ENCODE data around the gene CADPS2. TPM values are rescaled to one million over a fixed set of nuclear protein-coding genes. Genes with fewer than 3 reads are reported as not detected.
"Not testable (repeated sequence)": the region's sequence is repeated elsewhere in the genome, so short reads cannot be mapped to it uniquely, and the experiment has no call there.

CADPS2 gene
- total RNA-seq, 2 donors from 2014 or later, result not detected

GRCh38 chr7:122298618-122299017, 587.6 kb downstream of the CADPS2 start:
- H3K27ac Mint-ChIP-seq, result no peak overlapping the region
- DNase-seq (ENCODE audit: low spot score in 2 of 2), result no peak
- ATAC-seq, result no peak
- peaks cover 7 to 36% of the 10 kb centered on the region in 2 donors for H3K36me3 Mint-ChIP-seq
- peaks cover 7 to 15% of the 10 kb centered on the region in 2 donors for H3K9me3 Mint-ChIP-seq

- DNase-seq (ENCODE audit: low spot score in 2 of 2) (no peak), ATAC-seq (no peak)
- H3K36me3 Mint-ChIP-seq, result peaks cover 6 to 34% of the 10 kb centered on the region in 2 donors
- no peak overlapping the region for H3K27ac Mint-ChIP-seq
- H3K9me3 Mint-ChIP-seq, result peaks cover 7 to 13% of the 10 kb centered on the region in 2 donors
Measured at GRCh38 chr7:122298131-122298530, 588.1 kb downstream of the CADPS2 start.

GRCh38 chr7:122291189-122291588, 595.1 kb downstream of the CADPS2 start:
- Mint-ChIP-seq H3K27ac (no peak overlapping the region), H3K9me3 (peaks cover 13 to 26% of the 10 kb centered on the region in 2 donors), H3K36me3 (peaks cover 0 to 17% of the 10 kb centered on the region in 2 donors)
- no peak for ATAC-seq
- no peak for DNase-seq (ENCODE audit: low spot score in 2 of 2)

GRCh38 chr7:122290476-122290875, 595.8 kb downstream of the CADPS2 start:
- ATAC-seq, result no peak
- H3K27ac Mint-ChIP-seq, result no peak overlapping the region
- H3K9me3 Mint-ChIP-seq, result peaks cover 13 to 25% of the 10 kb centered on the region in 2 donors
- H3K36me3 Mint-ChIP-seq, result peaks cover 0 to 16% of the 10 kb centered on the region in 2 donors
- DNase-seq (ENCODE audit: low spot score in 2 of 2), result no peak

GRCh38 chr7:122289426-122289825, 596.8 kb downstream of the CADPS2 start:
- ATAC-seq (no peak), DNase-seq (ENCODE audit: low spot score in 2 of 2) (no peak)
- peaks cover 0 to 12% of the 10 kb centered on the region in 2 donors for H3K36me3 Mint-ChIP-seq
- peaks cover 9 to 23% of the 10 kb centered on the region in 2 donors for H3K9me3 Mint-ChIP-seq
- H3K27ac Mint-ChIP-seq, result no peak overlapping the region

- not testable (repeated sequence) for H3K27ac Mint-ChIP-seq; H3K36me3 Mint-ChIP-seq; DNase-seq (ENCODE audit: low spot score in 2 of 2); ATAC-seq
- H3K9me3 Mint-ChIP-seq, result peaks cover 0 to 11% of the 10 kb centered on the region in 2 donors
Measured at GRCh38 chr7:122284608-122285007, 601.7 kb downstream of the CADPS2 start.

- Mint-ChIP-seq H3K36me3 (no peaks in the 10 kb centered on the region), H3K27ac (peak overlapping the region in 1 of 2 donors; percentile 10), H3K9me3 (peaks cover 12 to 13% of the 10 kb centered on the region in 2 donors)
- ATAC-seq (no peak), DNase-seq (ENCODE audit: low spot score in 2 of 2) (no peak)
Measured at GRCh38 chr7:122273117-122273516, 613.1 kb downstream of the CADPS2 start.

GRCh38 chr7:122269241-122269640, 617.0 kb downstream of the CADPS2 start:
- Mint-ChIP-seq H3K36me3 (no peaks in the 10 kb centered on the region), H3K27ac (no peak overlapping the region), H3K9me3 (peaks cover 0 to 8% of the 10 kb centered on the region in 2 donors)
- no peak for DNase-seq (ENCODE audit: low spot score in 2 of 2)
- ATAC-seq, result no peak

Other genes with a start within 250 kb of the CADPS2 start
- not detected for gene RNF133, start 187.3 kb downstream of the CADPS2 start, total RNA-seq
- gene RNF148, start 183.5 kb downstream of the CADPS2 start, total RNA-seq, result not detected
- gene TAS2R16, start 109.2 kb upstream of the CADPS2 start, total RNA-seq, result not detected